IMR-90 (cell line): ENCODE measurements around the gene TNRC18. TPM values are rescaled to one million over a fixed set of nuclear protein-coding genes. Genes with fewer than 3 reads are reported as not detected.

Experiments
- ATAC-seq: fragments of 200-7000 bp; cut with Tn5 transposase; 2 replicates; pipeline ENCODE4 v1.9.1; 2020; ENCODE audit warnings: low read depth, mild to moderate bottlenecking, moderate library complexity
- BruUV-seq: library from RNA; stranded (reverse); fragments of 400-500 nt; replicated peaks from 2 replicates; lab custom pipeline; 2021; lab: Mats Ljungman, UMichigan
- CTCF ChIA-PET: fragments of 300-600 bp; formaldehyde crosslinking; extraction: SDS; loops from one replicate; lab custom pipeline; 2021; ENCODE audit warnings: antibody characterized with exemption; lab: Yijun Ruan, JAX
- POLR2A ChIA-PET: fragments of 300-600 bp; sonication (Branson Sonifier 250); formaldehyde crosslinking; loops from one replicate; lab custom pipeline; 2022; ENCODE audit warnings: antibody characterized with exemption; ENCODE audit not compliant: unreplicated experiment; lab: Charles Lee
- DNase-seq: peaks from one replicate; pipeline ENCODE4 v3.0.0; 2013
- H2AFZ ChIP-seq: replicated peaks from 2 replicates; pipeline ENCODE3; 2013; ENCODE audit warnings: low read length, mild to moderate bottlenecking; ENCODE audit not compliant: poor library complexity
- H2AK5ac ChIP-seq: 2 replicates; pipeline ENCODE4 v1.6.1; 2013; ENCODE audit warnings: low read depth, low read length, inconsistent platforms
- H2AK9ac ChIP-seq: replicated peaks from 2 replicates; pipeline ENCODE3; 2013; ENCODE audit warnings: mild to moderate bottlenecking, low read depth, low read length, moderate library complexity; ENCODE audit not compliant: poor library complexity
- H2BK120ac ChIP-seq: 2 replicates; pipeline ENCODE4 v1.6.1; 2013; ENCODE audit warnings: low read depth, low read length, inconsistent platforms
- H2BK15ac ChIP-seq: 3 replicates; pipeline ENCODE4 v1.6.1; 2013; ENCODE audit warnings: low read depth, low read length, inconsistent platforms
- H2BK20ac ChIP-seq: 2 replicates; pipeline ENCODE4 v1.6.1; 2013; ENCODE audit warnings: low read depth, mild to moderate bottlenecking, inconsistent platforms, low read length, moderate library complexity
- H2BK5ac ChIP-seq: 2 replicates; pipeline ENCODE4 v1.6.1; 2013; ENCODE audit warnings: mild to moderate bottlenecking, low read depth, low read length, inconsistent platforms; ENCODE audit not compliant: poor library complexity, severe bottlenecking
- H3K14ac ChIP-seq: replicated peaks from 2 replicates; pipeline ENCODE4 v1.6.1; 2013; ENCODE audit warnings: low read depth, low read length, inconsistent platforms
- H3K18ac ChIP-seq: 2 replicates; pipeline ENCODE4 v1.6.1; 2013; ENCODE audit warnings: low read depth, low read length, control low read depth
- H3K23ac ChIP-seq: 2 replicates; pipeline ENCODE4 v1.6.1; 2013; ENCODE audit warnings: low read depth, low read length, inconsistent platforms
- H3K27ac ChIP-seq: 2 replicates; pipeline ENCODE4 v1.5.1; 2013; ENCODE audit warnings: mild to moderate bottlenecking, control low read depth, low read length; ENCODE audit not compliant: insufficient read depth
- H3K27me3 ChIP-seq: 2 replicates; pipeline ENCODE4 v1.6.1; 2013; ENCODE audit warnings: low read length; ENCODE audit not compliant: control insufficient read depth, insufficient read depth
- H3K36me3 ChIP-seq: 2 replicates; pipeline ENCODE4 v1.6.1; 2013; ENCODE audit warnings: low read length, mixed read lengths; ENCODE audit not compliant: control insufficient read depth, insufficient read depth
- H3K4ac ChIP-seq: 2 replicates; pipeline ENCODE4 v1.6.1; 2013; ENCODE audit warnings: low read depth, low read length, inconsistent platforms
- H3K4me1 ChIP-seq: 2 replicates; pipeline ENCODE4 v1.6.1; 2013; ENCODE audit warnings: low read length, mixed read lengths; ENCODE audit not compliant: control insufficient read depth, insufficient read depth
- H3K4me2 ChIP-seq: 2 replicates; pipeline ENCODE4 v1.6.1; 2013; ENCODE audit warnings: low read depth, mild to moderate bottlenecking, control low read depth, low read length, moderate library complexity
- H3K4me3 ChIP-seq: 2 replicates; pipeline ENCODE4 v1.5.1; 2013; ENCODE audit warnings: low read depth, mild to moderate bottlenecking, control low read depth, low read length, moderate library complexity; ENCODE audit not compliant: insufficient read depth
- H3K56ac ChIP-seq: 2 replicates; pipeline ENCODE4 v1.6.1; 2013; ENCODE audit warnings: low read length, inconsistent platforms; ENCODE audit not compliant: insufficient read depth; ENCODE audit errors: extremely low read depth
- H3K79me1 ChIP-seq, 2 experiments: 2 replicates each; pipeline ENCODE4 v1.6.1; 2013; ENCODE audit warnings: low read length in 2 of 2, inconsistent platforms in 1 of 2, low read depth in 1 of 2
- H3K9ac ChIP-seq: 2 replicates; pipeline ENCODE4 v1.6.1; 2013; ENCODE audit warnings: low read depth, low read length, control low read depth
- H3K9me1 ChIP-seq: 2 replicates; pipeline ENCODE4 v1.6.1; 2013; ENCODE audit warnings: low read length, inconsistent platforms; ENCODE audit not compliant: insufficient read depth
- H3K9me3 ChIP-seq: 2 replicates; pipeline ENCODE4 v1.6.1; 2013; ENCODE audit warnings: low read length; ENCODE audit not compliant: control insufficient read depth, insufficient read depth
- H4K20me1 ChIP-seq: 2 replicates; pipeline ENCODE4 v1.6.1; 2013; ENCODE audit warnings: low read length, inconsistent platforms; ENCODE audit not compliant: insufficient read depth
- H4K5ac ChIP-seq: 2 replicates; pipeline ENCODE4 v1.6.1; 2013; ENCODE audit warnings: mild to moderate bottlenecking, low read depth, low read length, control low read depth
- H4K8ac ChIP-seq, 2 experiments: 2 replicates each; pipeline ENCODE4 v1.6.1; 2013; ENCODE audit warnings: low read depth in 2 of 2, low read length in 2 of 2, control low read depth in 1 of 2, inconsistent platforms in 1 of 2
- H4K91ac ChIP-seq: 2 replicates; pipeline ENCODE4 v1.6.1; 2013; ENCODE audit warnings: low read depth, low read length, inconsistent platforms; ENCODE audit not compliant: insufficient read depth
- CEBPB ChIP-seq: IDR thresholded peaks from 2 replicates; pipeline ENCODE4 v1.6.1; 2012; ENCODE audit warnings: low read depth, low read length, improper control_type of control experiment
- CHD1 ChIP-seq: IDR thresholded peaks from 2 replicates; pipeline ENCODE4 v1.6.1; 2012; ENCODE audit warnings: low read depth, low read length, improper control_type of control experiment
- CTCF ChIP-seq: conservative IDR thresholded peaks from 2 replicates; pipeline ENCODE4 v1.5.1; 2012; ENCODE audit warnings: mild to moderate bottlenecking, low read depth, low read length, improper control_type of control experiment
- ELK1 ChIP-seq: fragments of 150-350 bp; IDR thresholded peaks from 2 replicates; pipeline ENCODE4 v1.6.1; 2016; ENCODE audit warnings: low read depth, mild to moderate bottlenecking, low read length, moderate library complexity, borderline replicate concordance
- FOS ChIP-seq: fragments of 150-350 bp; IDR thresholded peaks from 2 replicates; pipeline ENCODE4 v1.6.1; 2016; ENCODE audit warnings: low read depth, low read length
- MAFK ChIP-seq: IDR thresholded peaks from 2 replicates; pipeline ENCODE4 v1.6.1; 2012; ENCODE audit warnings: low read depth, low read length, improper control_type of control experiment
- MAZ ChIP-seq: IDR thresholded peaks from 2 replicates; pipeline ENCODE4 v1.6.1; 2012; ENCODE audit warnings: low read depth, mild to moderate bottlenecking, low read length, improper control_type of control experiment, moderate library complexity, borderline replicate concordance
- MXI1 ChIP-seq: IDR thresholded peaks from 2 replicates; pipeline ENCODE4 v1.6.1; 2012; ENCODE audit warnings: low read depth, mild to moderate bottlenecking, low read length, moderate library complexity, borderline replicate concordance
- NFE2L2 ChIP-seq: fragments of 150-350 bp; IDR thresholded peaks from 2 replicates; pipeline ENCODE4 v1.6.1; 2016; ENCODE audit warnings: low read depth, mild to moderate bottlenecking, low read length
- POLR2A ChIP-seq: IDR thresholded peaks from 2 replicates; pipeline ENCODE4 v1.6.1; 2012; ENCODE audit warnings: mild to moderate bottlenecking, low read depth, low read length
- RAD21 ChIP-seq: IDR thresholded peaks from 2 replicates; pipeline ENCODE4 v1.6.1; 2012; ENCODE audit warnings: low read length, improper control_type of control experiment
- RCOR1 ChIP-seq: IDR thresholded peaks from 2 replicates; pipeline ENCODE4 v1.6.1; 2012; ENCODE audit warnings: mild to moderate bottlenecking, low read length, improper control_type of control experiment; ENCODE audit not compliant: insufficient replicate concordance
- RFX5 ChIP-seq: IDR thresholded peaks from 2 replicates; pipeline ENCODE4 v1.8.0; 2012; ENCODE audit warnings: low read depth, mild to moderate bottlenecking, low read length, moderate library complexity
- SMC3 ChIP-seq: fragments of 150-350 bp; IDR thresholded peaks from 2 replicates; pipeline ENCODE4 v1.6.1; 2016; ENCODE audit warnings: low read depth, mild to moderate bottlenecking, antibody characterized with exemption, low read length, moderate library complexity
- USF2 ChIP-seq: fragments of 150-350 bp; IDR thresholded peaks from 2 replicates; pipeline ENCODE4 v1.6.1; 2017; ENCODE audit warnings: mild to moderate bottlenecking, antibody characterized with exemption, low read length, low read depth
- WGBS, 2 experiments: methylation state at CpG; one replicate each; pipeline versions ENCODE4 v1.1.5 to v1.1.7; 2013; ENCODE audit warnings: missing lambda C conversion rate in 2 of 2; ENCODE audit not compliant: insufficient read length in 1 of 2; ENCODE audit errors: extremely low coverage in 2 of 2; 5-methylcytosine and 5-hydroxymethylcytosine counted together
- dilution Hi-C: fragments of 300-500 bp; cut with HindIII; formaldehyde crosslinking; loops from one replicate; pipeline ENCODE4 v1.14.3; 2018; ENCODE audit warnings: low sequenced_read_pairs; ENCODE audit not compliant: unreplicated experiment
- in situ Hi-C: fragments of 300-500 bp; cut with MboI; formaldehyde crosslinking; loops from 3 replicates; pipeline ENCODE4 v1.14.3; 2019; ENCODE audit warnings: low sequenced_read_pairs, inconsistent platforms, mixed read lengths
- intact Hi-C: fragments of 100-400 bp; cut with micrococcal nuclease; formaldehyde crosslinking; loops from 2 replicates; pipeline ENCODE4 v1.10.0; 2022
- polyA plus RNA-seq, 3 experiments: library from polyadenylated mRNA; depleted of rRNA; stranded (reverse); fragments of >200 nt; gene quantifications; 2 replicates each; pipeline ENCODE4 v1.2.3, GENCODE V29; 2012; ENCODE audit warnings: low replicate concordance in 1 of 3
- total RNA-seq: library from RNA; depleted of rRNA; stranded (reverse); fragments of >200 nt; gene quantifications from 2 replicates; pipeline ENCODE4 v1.2.3, GENCODE V29; 2012

Gene TNRC18
- total and polyA plus RNA-seq, 2 of the 4 experiments (the other 2 are of a cell fraction), result 4.7 to 29.6 TPM

- Histone ChIP-seq H2BK20ac (no peak overlapping the region), H3K56ac (no peak overlapping the region), H2AK9ac (no peak overlapping the region), H2BK5ac (no peak overlapping the region), H3K27ac (no peak overlapping the region), H3K36me3 (peaks cover 52% of the 10 kb centered on the region), H3K18ac (no peak overlapping the region), H3K14ac (no peak overlapping the region), H3K9me1 (no peaks in the 10 kb centered on the region; the same call in 1 of the 2 replicates), H3K4me1 (peaks cover 7% of the 10 kb centered on the region; the same call in 1 of the 2 replicates), H4K8ac (no peak overlapping the region), H2BK15ac (no peak overlapping the region), H3K27me3 (no peaks in the 10 kb centered on the region), H3K23ac (no peak overlapping the region), H2AK5ac (no peak overlapping the region), H3K4ac (no peak overlapping the region), H4K5ac (no peak overlapping the region), H3K9me3 (no peaks in the 10 kb centered on the region), H3K79me1 (peaks cover 23 to 80% of the 10 kb centered on the region in 2 experiments), H4K20me1 (peaks cover 80% of the 10 kb centered on the region), H2BK120ac (no peak overlapping the region), H3K9ac (no peak overlapping the region), H3K4me2 (no peak overlapping the region), H3K4me3 (no peak overlapping the region), H4K91ac (no peak overlapping the region), H2AFZ (no peak overlapping the region)
- intact Hi-C loops (no loop called here), dilution Hi-C loops (no loop called here), in situ Hi-C loops (no loop called here)
- no TSS peak for BruUV-seq
- POLR2A ChIA-PET, result no interaction called here
- 91% methylated on average over 10 of the region's 33 CpGs; no CpG with 5 or more reads in 1 of the 2 experiments for WGBS, 2 experiments
- CTCF ChIA-PET, result no interaction called here
- no peak for DNase-seq
- no peak for ATAC-seq
- no peak for TF ChIP-seq RAD21
- no peak for TF ChIP-seq POLR2A
- TF ChIP-seq RCOR1, result no peak
- TF ChIP-seq RFX5, result no peak
- TF ChIP-seq ELK1, result no peak
- TF ChIP-seq CEBPB, result no peak
- no peak for TF ChIP-seq FOS
- TF ChIP-seq USF2, result no peak
- TF ChIP-seq CHD1, result no peak
- TF ChIP-seq CTCF, result no peak
- no peak for TF ChIP-seq MAFK
- no peak for TF ChIP-seq MAZ
- TF ChIP-seq MXI1, result no peak
- no peak for TF ChIP-seq SMC3
- TF ChIP-seq NFE2L2, result no peak
Measured at GRCh38 chr7:5394264-5395105, 29.1 kb downstream of the TNRC18 start.
